ENCODE data around the gene SGMS1. TPM values are rescaled to one million over a fixed set of nuclear protein-coding genes. Genes with fewer than 3 reads are reported as not detected.
A peak's percentile ranks its signal among the peaks of the same experiment; 100 is the strongest.

Gene SGMS1
- total and polyA plus RNA-seq, 2 donors (not counting 1 experiment from before 2014, with no cell fraction given), result 39.9 to 82.1 TPM

DNA sequence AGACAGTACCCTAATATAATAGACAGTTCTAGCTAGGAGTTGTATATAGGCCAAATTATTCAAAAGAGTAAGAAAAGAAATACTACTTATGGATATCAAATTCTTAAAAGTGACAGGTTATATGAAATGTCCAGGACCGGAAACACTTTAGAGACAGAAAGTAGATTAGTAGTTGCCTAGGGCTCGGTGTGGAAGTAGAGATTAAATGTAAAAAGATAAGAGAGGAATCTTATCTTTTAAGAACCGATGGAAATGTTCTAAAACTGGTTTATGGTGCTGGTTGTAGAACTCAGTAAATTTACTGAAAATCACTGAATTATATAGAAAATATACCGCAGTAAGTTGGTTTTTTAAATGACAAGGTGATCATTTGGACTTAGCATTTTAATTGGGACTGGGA, 224.9 kb downstream of the SGMS1 start:
- peaks cover 38% of the 10 kb centered on the region for H3K79me2 ChIP-seq (ENCODE audit: control insufficient read depth, insufficient read depth, low read length)
- H3K9me3 ChIP-seq (ENCODE audit: control insufficient read depth, insufficient read depth, low read depth, low read length), result no peaks in the 10 kb centered on the region
- no peak overlapping the region for H2AFZ ChIP-seq (ENCODE audit: low read length)
- H3K4me1 ChIP-seq (ENCODE audit: control insufficient read depth, extremely low read depth, insufficient read depth, low read length), result peaks cover 15% of the 10 kb centered on the region
- H3K36me3 ChIP-seq (ENCODE audit: control insufficient read depth, insufficient read depth, low read length), result no peaks in the 10 kb centered on the region
- H4K20me1 ChIP-seq (ENCODE audit: control insufficient read depth, extremely low read depth, insufficient read depth, low read length), result no peaks in the 10 kb centered on the region
- no peak overlapping the region for H3K4me2 ChIP-seq (ENCODE audit: extremely low read depth, insufficient read depth, low read length)
- no peak overlapping the region for H3K4me3 ChIP-seq (replicated peaks in 1 of 4; ENCODE audit: control extremely low read depth in 1 of 4, insufficient read depth in 1 of 4, low read depth in 3 of 4, low read length in 4 of 4)
- TF ChIP-seq EZH2 (IDR thresholded peaks at IDR 0.05; ENCODE audit: low read length, missing control alignments) (no peak), CTCF (conservative IDR thresholded peaks at IDR 0.05 in 1 of 2, IDR thresholded peaks at IDR 0.05 in 1 of 2; ENCODE audit: low read depth in 1 of 2, low read length in 2 of 2) (no peak)
- no peak overlapping the region for H3K9ac ChIP-seq (ENCODE audit: insufficient read depth, low read length)
- no peaks in the 10 kb centered on the region for H3K27me3 ChIP-seq (ENCODE audit: control insufficient read depth, insufficient read depth, low read length)
- H3K27ac ChIP-seq (ENCODE audit: insufficient read depth, low read length), result no peak overlapping the region
- no peak for DNase-seq (ENCODE audit: low read depth in 2 of 2)

GRCh38 chr10:50398381-50398780, 225.4 kb downstream of the SGMS1 start:
- Histone ChIP-seq H3K4me3 (replicated peaks in 1 of 4; ENCODE audit: control extremely low read depth in 1 of 4, insufficient read depth in 1 of 4, low read depth in 3 of 4, low read length in 4 of 4) (no peak overlapping the region), H2AFZ (ENCODE audit: low read length) (no peak overlapping the region), H3K4me2 (ENCODE audit: extremely low read depth, insufficient read depth, low read length) (no peak overlapping the region), H3K4me1 (ENCODE audit: control insufficient read depth, extremely low read depth, insufficient read depth, low read length) (peaks cover 15% of the 10 kb centered on the region), H4K20me1 (ENCODE audit: control insufficient read depth, extremely low read depth, insufficient read depth, low read length) (no peaks in the 10 kb centered on the region), H3K79me2 (ENCODE audit: control insufficient read depth, insufficient read depth, low read length) (peaks cover 37% of the 10 kb centered on the region), H3K9me3 (ENCODE audit: control insufficient read depth, insufficient read depth, low read depth, low read length) (no peaks in the 10 kb centered on the region), H3K27me3 (ENCODE audit: control insufficient read depth, insufficient read depth, low read length) (no peaks in the 10 kb centered on the region), H3K27ac (ENCODE audit: insufficient read depth, low read length) (no peak overlapping the region), H3K36me3 (ENCODE audit: control insufficient read depth, insufficient read depth, low read length) (no peaks in the 10 kb centered on the region), H3K9ac (ENCODE audit: insufficient read depth, low read length) (no peak overlapping the region)
- peak; percentile 56 to 73 for DNase-seq (ENCODE audit: low read depth in 2 of 2)
- TF ChIP-seq EZH2 (IDR thresholded peaks at IDR 0.05; ENCODE audit: low read length, missing control alignments) (no peak), CTCF (conservative IDR thresholded peaks at IDR 0.05 in 1 of 2, IDR thresholded peaks at IDR 0.05 in 1 of 2; ENCODE audit: low read depth in 1 of 2, low read length in 2 of 2) (no peak)

- TF ChIP-seq EZH2 (IDR thresholded peaks at IDR 0.05; ENCODE audit: low read length, missing control alignments) (no peak), CTCF (conservative IDR thresholded peaks at IDR 0.05 in 1 of 2, IDR thresholded peaks at IDR 0.05 in 1 of 2; ENCODE audit: low read depth in 1 of 2, low read length in 2 of 2) (no peak)
- Histone ChIP-seq H2AFZ (ENCODE audit: low read length) (no peak overlapping the region), H3K4me1 (ENCODE audit: control insufficient read depth, extremely low read depth, insufficient read depth, low read length) (peaks cover 15% of the 10 kb centered on the region), H3K79me2 (ENCODE audit: control insufficient read depth, insufficient read depth, low read length) (peaks cover 41% of the 10 kb centered on the region), H3K9ac (ENCODE audit: insufficient read depth, low read length) (no peak overlapping the region), H4K20me1 (ENCODE audit: control insufficient read depth, extremely low read depth, insufficient read depth, low read length) (no peaks in the 10 kb centered on the region), H3K36me3 (ENCODE audit: control insufficient read depth, insufficient read depth, low read length) (no peaks in the 10 kb centered on the region), H3K27ac (ENCODE audit: insufficient read depth, low read length) (no peak overlapping the region), H3K9me3 (ENCODE audit: control insufficient read depth, insufficient read depth, low read depth, low read length) (no peaks in the 10 kb centered on the region), H3K27me3 (ENCODE audit: control insufficient read depth, insufficient read depth, low read length) (no peaks in the 10 kb centered on the region), H3K4me2 (ENCODE audit: extremely low read depth, insufficient read depth, low read length) (peak overlapping the region; percentile 48), H3K4me3 (replicated peaks in 1 of 4; ENCODE audit: control extremely low read depth in 1 of 4, insufficient read depth in 1 of 4, low read depth in 3 of 4, low read length in 4 of 4) (no peak overlapping the region)
- no peak for DNase-seq (ENCODE audit: low read depth in 2 of 2)
These were observed 226.2 kb downstream of the SGMS1 start for GRCh38 chr10:50397312-50398140.
